Esophagus (tissue), 2 donors: ENCODE data around the gene SYT7. TPM values are rescaled to one million over a fixed set of nuclear protein-coding genes. Genes with fewer than 3 reads are reported as not detected.
"Not testable (repeated sequence)": the region's sequence is repeated elsewhere in the genome, so short reads cannot be mapped to it uniquely, and the experiment has no call there.

ENCODE experiments used
- H3K27ac ChIP-seq, 2 donors: one replicate each; pipeline ENCODE4 v1.5.1; 2013; ENCODE audit warnings: low read depth in 2 of 2, mild to moderate bottlenecking in 2 of 2, inconsistent platforms in 1 of 2, low read length in 1 of 2, moderate library complexity in 1 of 2
- H3K27me3 ChIP-seq, 2 donors: one replicate each; pipeline ENCODE4 v1.6.1; 2013; ENCODE audit warnings: low read length in 2 of 2, control low read depth in 1 of 2, mild to moderate bottlenecking in 1 of 2; ENCODE audit not compliant: insufficient read depth in 2 of 2, control insufficient read depth in 1 of 2
- H3K36me3 ChIP-seq, 2 donors: one replicate each; pipeline ENCODE4 v1.6.1; 2013; ENCODE audit warnings: low read length in 1 of 2; ENCODE audit not compliant: control insufficient read depth in 2 of 2, insufficient read depth in 2 of 2
- H3K4me1 ChIP-seq, 2 donors: one replicate each; pipeline ENCODE4 v1.6.1; 2013; ENCODE audit warnings: low read length in 1 of 2; ENCODE audit not compliant: control insufficient read depth in 2 of 2, insufficient read depth in 2 of 2
- H3K4me3 ChIP-seq, 2 donors: one replicate each; pipeline ENCODE4 v1.5.1; 2013; ENCODE audit warnings: low read length in 2 of 2, mild to moderate bottlenecking in 2 of 2, low read depth in 1 of 2, moderate library complexity in 1 of 2
- H3K9me3 ChIP-seq, 2 donors: one replicate each; pipeline ENCODE4 v1.6.1; 2013; ENCODE audit warnings: mild to moderate bottlenecking in 2 of 2, low read depth in 1 of 2, low read length in 1 of 2, moderate library complexity in 1 of 2; ENCODE audit not compliant: control insufficient read depth in 2 of 2, insufficient read depth in 1 of 2
- WGBS, 2 donors: extraction: QIAGEN DNeasy Blood & Tissue Kit; methylation state at CpG; one replicate each; pipeline ENCODE4 v1.1.7; 2013; 5-methylcytosine and 5-hydroxymethylcytosine counted together
- polyA plus RNA-seq, 2 donors: library from polyadenylated mRNA; stranded (reverse); fragments of 200-250 nt; gene quantifications; one replicate each; pipeline ENCODE4 v1.2.3, GENCODE V29; 2013
- donor health status: healthy with polysubstance abuse.
- donor health status: Bipolar disorder and iron deficiency.

Gene SYT7
- polyA plus RNA-seq, 2 donors, result 1.3 to 2.2 TPM

- H3K4me1 ChIP-seq, result peaks cover 2 to 6% of the 10 kb centered on the region in 2 donors
- H3K36me3 ChIP-seq, result no peaks in the 10 kb centered on the region
- no peak overlapping the region for H3K4me3 ChIP-seq
- 62 to 72% methylated on average over 7 of the region's 7 CpGs for WGBS, 2 donors
- H3K9me3 ChIP-seq, result peaks cover 0 to 2% of the 10 kb centered on the region in 2 donors
- H3K27me3 ChIP-seq, result peaks cover 0 to 5% of the 10 kb centered on the region in 2 donors
- no peak overlapping the region for H3K27ac ChIP-seq
Observed at GRCh38 chr11:61621917-61622585, 41.2 kb upstream of the SYT7 start.

- H3K27ac ChIP-seq, result no peak overlapping the region
- H3K4me3 ChIP-seq, result no peak overlapping the region
- H3K4me1 ChIP-seq, result peaks cover 0 to 2% of the 10 kb centered on the region in 2 donors
- H3K9me3 ChIP-seq, result peaks cover 0 to 2% of the 10 kb centered on the region in 2 donors
- H3K36me3 ChIP-seq, result no peaks in the 10 kb centered on the region
- H3K27me3 ChIP-seq, result peaks cover 0 to 5% of the 10 kb centered on the region in 2 donors
- WGBS, 2 donors, result 69 to 71% methylated on average over 6 of the region's 6 CpGs
Observed at GRCh38 chr11:61619471-61620226, 38.8 kb upstream of the SYT7 start.

- WGBS, 2 donors, result 34 to 40% methylated on average over 5 of the region's 5 CpGs
- no peaks in the 10 kb centered on the region for H3K36me3 ChIP-seq
- no peak overlapping the region for H3K27ac ChIP-seq
- no peak overlapping the region for H3K4me3 ChIP-seq
- peaks cover 0 to 5% of the 10 kb centered on the region in 2 donors for H3K27me3 ChIP-seq
- peaks cover 0 to 2% of the 10 kb centered on the region in 2 donors for H3K9me3 ChIP-seq
- peaks cover 0 to 2% of the 10 kb centered on the region in 2 donors for H3K4me1 ChIP-seq
Observed at GRCh38 chr11:61618978-61619377, 38.1 kb upstream of the SYT7 start.

GRCh38 chr11:61617515-61617914, 36.6 kb upstream of the SYT7 start:
- Histone ChIP-seq H3K27ac (no peak overlapping the region), H3K9me3 (peaks cover 0 to 2% of the 10 kb centered on the region in 2 donors), H3K27me3 (peaks cover 0 to 5% of the 10 kb centered on the region in 2 donors), H3K4me3 (no peak overlapping the region), H3K36me3 (no peaks in the 10 kb centered on the region), H3K4me1 (peaks cover 0 to 2% of the 10 kb centered on the region in 2 donors)
- 80 to 90% methylated on average over 4 of the region's 4 CpGs for WGBS, 2 donors

GRCh38 chr11:61616434-61616833, 35.6 kb upstream of the SYT7 start:
- Histone ChIP-seq H3K27me3 (no peaks in the 10 kb centered on the region), H3K9me3 (no peaks in the 10 kb centered on the region), H3K27ac (no peak overlapping the region), H3K4me1 (peaks cover 0 to 2% of the 10 kb centered on the region in 2 donors), H3K36me3 (no peaks in the 10 kb centered on the region), H3K4me3 (no peak overlapping the region)
- 58 to 66% methylated on average over 2 of the region's 2 CpGs for WGBS, 2 donors

GRCh38 chr11:61614782-61615181, 33.9 kb upstream of the SYT7 start:
- H3K9me3 ChIP-seq, H3K4me3 ChIP-seq, H3K27ac ChIP-seq, H3K27me3 ChIP-seq, H3K36me3 ChIP-seq, H3K4me1 ChIP-seq: not testable (repeated sequence)
- 37 to 50% methylated on average over 6 of the region's 6 CpGs for WGBS, 2 donors

GRCh38 chr11:61613870-61614269, 33.0 kb upstream of the SYT7 start:
- Histone ChIP-seq H3K4me1 (peaks cover 0 to 5% of the 10 kb centered on the region in 2 donors), H3K36me3 (no peaks in the 10 kb centered on the region), H3K9me3 (no peaks in the 10 kb centered on the region), H3K27me3 (no peaks in the 10 kb centered on the region), H3K27ac (no peak overlapping the region), H3K4me3 (no peak overlapping the region)
- 69 to 71% methylated on average over 10 of the region's 10 CpGs for WGBS, 2 donors

GRCh38 chr11:61613051-61613450, 32.2 kb upstream of the SYT7 start:
- H3K4me3 ChIP-seq, result no peak overlapping the region
- H3K27me3 ChIP-seq, result no peaks in the 10 kb centered on the region
- no peaks in the 10 kb centered on the region for H3K9me3 ChIP-seq
- H3K27ac ChIP-seq, result no peak overlapping the region
- peaks cover 0 to 11% of the 10 kb centered on the region in 2 donors for H3K4me1 ChIP-seq
- no peaks in the 10 kb centered on the region for H3K36me3 ChIP-seq
- WGBS, 2 donors, result 68 to 80% methylated on average over 9 of the region's 9 CpGs

- no peak overlapping the region for H3K4me3 ChIP-seq
- H3K27me3 ChIP-seq, result no peaks in the 10 kb centered on the region
- no peaks in the 10 kb centered on the region for H3K9me3 ChIP-seq
- H3K36me3 ChIP-seq, result no peaks in the 10 kb centered on the region
- WGBS, 2 donors, result 84 to 87% methylated on average over 8 of the region's 8 CpGs
- H3K4me1 ChIP-seq, result peaks cover 0 to 14% of the 10 kb centered on the region in 2 donors
- H3K27ac ChIP-seq, result no peak overlapping the region
Observed at GRCh38 chr11:61611309-61611708, 30.4 kb upstream of the SYT7 start.
